Activated CD8-positive, alpha-beta memory T cell treated with anti-CD3 and anti-CD28 coated beads for 48 hours (primary cell): ENCODE measurements around the gene REPS1.

Source experiments
- DNase-seq, 3 experiments: peaks; one replicate each; pipeline ENCODE4 v3.0.0-alpha.2; 2020; ENCODE audit warnings: low read depth in 2 of 3, low spot score in 2 of 3

The REPS1 gene

GRCh38 chr6:138973466-138974153 is 14.4 kb downstream of the REPS1 start:
- no peak for DNase-seq

GRCh38 chr6:138972226-138972665 is 15.8 kb downstream of the REPS1 start:
- DNase-seq = no peak

GRCh38 chr6:138971601-138972000 is 16.5 kb downstream of the REPS1 start:
- no peak for DNase-seq

GRCh38 chr6:138970856-138971425 is 17.1 kb downstream of the REPS1 start:
- no peak for DNase-seq

- no peak for DNase-seq
Observed at GRCh38 chr6:138970159-138970558, 17.9 kb downstream of the REPS1 start.

GRCh38 chr6:138966870-138967269 is 21.2 kb downstream of the REPS1 start:
- DNase-seq = no peak

GRCh38 chr6:138965971-138966370 is 22.1 kb downstream of the REPS1 start:
- DNase-seq = no peak

- DNase-seq = no peak
Observed at GRCh38 chr6:138965291-138965874, 22.7 kb downstream of the REPS1 start.

GRCh38 chr6:138964012-138964411 is 24.0 kb downstream of the REPS1 start:
- no peak for DNase-seq

GRCh38 chr6:138963531-138963930 is 24.5 kb downstream of the REPS1 start:
- DNase-seq = no peak

- DNase-seq = no peak
Observed at GRCh38 chr6:138963119-138963518, 24.9 kb downstream of the REPS1 start.

- no peak for DNase-seq
Observed at GRCh38 chr6:138959521-138959920, 28.5 kb downstream of the REPS1 start.

- DNase-seq = no peak
Observed at GRCh38 chr6:138958595-138958994, 29.5 kb downstream of the REPS1 start.

GRCh38 chr6:138957903-138958302 is 30.1 kb downstream of the REPS1 start:
- no peak for DNase-seq

- no peak for DNase-seq
Observed at GRCh38 chr6:138957484-138957883, 30.6 kb downstream of the REPS1 start.

GRCh38 chr6:138956244-138956924 is 31.7 kb downstream of the REPS1 start:
- DNase-seq = no peak

- no peak for DNase-seq
Observed at GRCh38 chr6:138955262-138955661, 32.8 kb downstream of the REPS1 start.

- DNase-seq = no peak
Observed at GRCh38 chr6:138953451-138953850, 34.6 kb downstream of the REPS1 start.

GRCh38 chr6:138948546-138949179 is 39.4 kb downstream of the REPS1 start:
- no peak for DNase-seq

GRCh38 chr6:138948004-138948403 is 40.0 kb downstream of the REPS1 start:
- no peak for DNase-seq

- DNase-seq = no peak
Observed at GRCh38 chr6:138945354-138945753, 42.7 kb downstream of the REPS1 start.

- no peak for DNase-seq
Observed at GRCh38 chr6:138944412-138944811, 43.6 kb downstream of the REPS1 start.
